Ovary (tissue), 9 donors: ENCODE results near the gene TGFB1I1. TPM values are rescaled to one million over a fixed set of nuclear protein-coding genes. Genes with fewer than 3 reads are reported as not detected.

Experiments used
- DNase-seq, 5 donors: peaks; one replicate each; pipeline ENCODE4 v3.0.0-alpha.2; 2019 to 2020
- H3K27ac ChIP-seq, 2 donors: fragments of 200-600 bp; one replicate each; pipeline versions ENCODE4 v1.5.1 to v1.8.0; 2019 to 2022
- H3K27me3 ChIP-seq: fragments of 200-600 bp; one replicate; pipeline ENCODE4 v1.8.0; 2022
- H3K36me3 ChIP-seq: fragments of 200-600 bp; sonication (generic); one replicate; pipeline ENCODE4 v1.5.1; 2019
- H3K4me1 ChIP-seq: one replicate; pipeline ENCODE4 v1.8.1; 2013; ENCODE audit warnings: mild to moderate bottlenecking, moderate library complexity; ENCODE audit not compliant: insufficient read depth
- H3K4me3 ChIP-seq: fragments of 200-600 bp; sonication (generic); one replicate; pipeline ENCODE4 v1.5.1; 2017
- H3K9me3 ChIP-seq, 2 donors: fragments of 200-600 bp in 1 of 2; sonication (generic) in 1 of 2; one replicate each; pipeline versions ENCODE4 v1.5.1 to v1.8.1; 2013 to 2019; ENCODE audit warnings: mild to moderate bottlenecking in 1 of 2, moderate library complexity in 1 of 2
- EP300 ChIP-seq: sonication (generic); formaldehyde crosslinking; IDR thresholded peaks from one replicate; pipeline ENCODE4 v1.6.1; 2017; ENCODE audit warnings: antibody characterized with exemption
- POLR2A ChIP-seq: fragments of 450-650 bp; IDR thresholded peaks from one replicate; pipeline ENCODE4 v1.6.1; 2017; ENCODE audit warnings: antibody characterized with exemption, mild to moderate bottlenecking, moderate library complexity
- WGBS, 3 donors: extraction: QIAGEN DNeasy Blood & Tissue Kit in 1 of 3; methylation state at CpG; one replicate each; pipeline versions ENCODE4 v1.1.5 to v1.1.7; 2013 to 2017; 5-methylcytosine and 5-hydroxymethylcytosine counted together
- intact Hi-C, 4 donors: fragments of 100-400 bp; cut with DNase I; formaldehyde crosslinking; loops; one replicate each; pipeline versions ENCODE4 v1.11.0 to v1.15.1; 2022 to 2023
- polyA plus RNA-seq, 2 donors: library from polyadenylated mRNA; stranded (reverse); fragments of 200-250 nt in 1 of 2; fragments of 350-450 nt in 1 of 2; fragmentation: Illumina TruSeq in 1 of 2; extraction: RNeasy Lipid Tissue Mini Kit (QIAGEN cat#74804) in 1 of 2; gene quantifications; one replicate each; pipeline ENCODE4 v1.2.3, GENCODE V29; 2013 to 2014
- total RNA-seq, 7 donors: library from RNA; depleted of rRNA in 2 of 7; stranded (reverse); fragments of >200 nt in 2 of 7; fragmentation: NEBNext Ultra II Directional in 3 of 7; extraction: Animal tissue kit (Norgen Biotek cat#: 25700) in 3 of 7; gene quantifications; one replicate each; pipeline versions ENCODE4 v1.1.0 to v1.2.4, GENCODE V29; 2016 to 2023
- TF ChIP-seq, protein P1 (sequence below), 3 donors: fragments of 450-650 bp in 2 of 3; fragments of 200-600 bp in 1 of 3; IDR thresholded peaks; one replicate each; pipeline versions ENCODE4 v1.5.1 to v1.8.0; 2016 to 2022; ENCODE audit warnings: antibody characterized with exemption in 3 of 3, mild to moderate bottlenecking in 1 of 3
- donor health status: DM: no; HTN: no; CAD: no; lungs with moderate emphysema.
- donor health status: DM: no; HTN: no; CAD: no.
- donor health status: Bipolar disorder and iron deficiency.
- donor health status: DM: yes; HTN: yes; CAD: no.
- donor health status: DM: no; HTN: no; CAD: no.
- donor health status: DM: yes; HTN: yes; CAD: no.

TGFB1I1 gene
- total and polyA plus RNA-seq, 9 donors: 38.0 to 216 (median 124) TPM

GRCh38 chr16:31451681-31452351 lies 20.1 kb upstream of the TGFB1I1 start:
- peaks cover 22% of the 10 kb centered on the region for H3K4me1 ChIP-seq
- WGBS, 3 donors: 41 to 50% (median 45%) methylated on average over 11 of the region's 11 CpGs
- DNase-seq: peak; percentile 53 to 69 (median 61)
- H3K4me3 ChIP-seq: no peak overlapping the region
- no peaks in the 10 kb centered on the region for H3K27me3 ChIP-seq
- H3K27ac ChIP-seq: peak overlapping the region in 1 of 2 donors; percentile 49
- H3K9me3 ChIP-seq: no peaks in the 10 kb centered on the region
- H3K36me3 ChIP-seq: no peaks in the 10 kb centered on the region
- TF ChIP-seq, protein P1, sequence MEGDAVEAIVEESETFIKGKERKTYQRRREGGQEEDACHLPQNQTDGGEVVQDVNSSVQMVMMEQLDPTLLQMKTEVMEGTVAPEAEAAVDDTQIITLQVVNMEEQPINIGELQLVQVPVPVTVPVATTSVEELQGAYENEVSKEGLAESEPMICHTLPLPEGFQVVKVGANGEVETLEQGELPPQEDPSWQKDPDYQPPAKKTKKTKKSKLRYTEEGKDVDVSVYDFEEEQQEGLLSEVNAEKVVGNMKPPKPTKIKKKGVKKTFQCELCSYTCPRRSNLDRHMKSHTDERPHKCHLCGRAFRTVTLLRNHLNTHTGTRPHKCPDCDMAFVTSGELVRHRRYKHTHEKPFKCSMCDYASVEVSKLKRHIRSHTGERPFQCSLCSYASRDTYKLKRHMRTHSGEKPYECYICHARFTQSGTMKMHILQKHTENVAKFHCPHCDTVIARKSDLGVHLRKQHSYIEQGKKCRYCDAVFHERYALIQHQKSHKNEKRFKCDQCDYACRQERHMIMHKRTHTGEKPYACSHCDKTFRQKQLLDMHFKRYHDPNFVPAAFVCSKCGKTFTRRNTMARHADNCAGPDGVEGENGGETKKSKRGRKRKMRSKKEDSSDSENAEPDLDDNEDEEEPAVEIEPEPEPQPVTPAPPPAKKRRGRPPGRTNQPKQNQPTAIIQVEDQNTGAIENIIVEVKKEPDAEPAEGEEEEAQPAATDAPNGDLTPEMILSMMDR (IDR thresholded peaks at IDR 0.05): peak; percentile 15 to 50 (median 36)
- TF ChIP-seq POLR2A: no peak
- no peak for TF ChIP-seq EP300
- intact Hi-C loops: loop anchor here in 1 of 4 donors (10.0 kb wide), 1 partner anchor 423 kb away; the partner anchor contains the start of gene ZNF267

DNA sequence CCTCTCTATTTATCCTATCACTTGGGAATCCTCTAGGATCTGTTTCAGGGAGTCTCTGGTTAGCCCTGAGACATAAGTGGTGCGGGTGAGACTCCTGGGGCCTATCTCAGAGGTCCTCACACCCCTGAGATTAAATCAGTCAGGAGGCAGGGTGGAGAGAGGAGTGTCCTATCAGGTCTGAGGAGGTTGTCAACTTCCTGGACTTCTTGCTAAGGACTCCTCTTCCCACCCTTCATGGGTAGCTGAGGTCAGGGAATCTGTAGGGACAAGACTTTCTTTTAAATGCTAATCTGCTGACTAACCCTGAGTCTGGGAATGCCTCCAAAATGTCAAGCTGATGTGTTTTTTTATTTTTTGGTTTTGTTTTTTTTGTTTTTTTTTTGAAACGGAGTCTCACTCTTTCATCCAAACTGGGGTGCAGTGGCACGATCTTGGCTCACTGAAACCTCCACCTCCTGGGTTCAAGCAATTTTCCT lies 19.3 kb upstream of the TGFB1I1 start:
- peak in 2 of 5 donors; percentile 28 to 36 for DNase-seq
- TF ChIP-seq POLR2A (no peak), EP300 (no peak)
- TF ChIP-seq, protein P1 (IDR thresholded peaks at IDR 0.05): no peak
- Histone ChIP-seq H3K36me3 (no peaks in the 10 kb centered on the region), H3K4me1 (peaks cover 24% of the 10 kb centered on the region), H3K4me3 (no peak overlapping the region), H3K27ac (peak overlapping the region; percentile 42 to 49), H3K27me3 (no peaks in the 10 kb centered on the region), H3K9me3 (no peaks in the 10 kb centered on the region)
- WGBS, 3 donors: 25 to 29% (median 28%) methylated on average over 3 of the region's 3 CpGs
- intact Hi-C loops: loop anchor here in 1 of 4 donors (10.0 kb wide), 1 partner anchor 422 kb away; the partner anchor contains the start of gene ZNF267

- intact Hi-C loops: loop anchor here in 1 of 4 donors (10.0 kb wide), 1 partner anchor 421 kb away; the partner anchor contains the start of gene ZNF267
- peaks cover 29% of the 10 kb centered on the region for H3K4me1 ChIP-seq
- peak overlapping the region; percentile 42 to 49 for H3K27ac ChIP-seq
- no peaks in the 10 kb centered on the region for H3K36me3 ChIP-seq
- H3K27me3 ChIP-seq: no peaks in the 10 kb centered on the region
- DNase-seq: peak; percentile 76 to 89 (median 80)
- WGBS, 3 donors: 35 to 38% (median 36%) methylated on average over 20 of the region's 20 CpGs
- TF ChIP-seq, protein P1 (IDR thresholded peaks at IDR 0.05): no peak
- no peak for TF ChIP-seq EP300
- no peak for TF ChIP-seq POLR2A
- H3K9me3 ChIP-seq: no peaks in the 10 kb centered on the region
- H3K4me3 ChIP-seq: no peak overlapping the region
Measured at GRCh38 chr16:31453255-31454204, 18.4 kb upstream of the TGFB1I1 start.

GRCh38 chr16:31455601-31456314 lies 16.2 kb upstream of the TGFB1I1 start:
- no peaks in the 10 kb centered on the region for H3K27me3 ChIP-seq
- H3K27ac ChIP-seq: no peak overlapping the region
- intact Hi-C loops: loop anchor here in 1 of 4 donors (10.0 kb wide), 1 partner anchor 419 kb away; the partner anchor contains the start of gene ZNF267
- 65 to 73% (median 67%) methylated on average over 17 of the region's 17 CpGs for whole genome bisulfite sequencing, 3 donors
- H3K4me1 ChIP-seq: peaks cover 31% of the 10 kb centered on the region
- peak in 1 of 5 donors; percentile 40 for DNase-seq
- H3K9me3 ChIP-seq: no peaks in the 10 kb centered on the region
- TF ChIP-seq EP300 (no peak), POLR2A (no peak)
- TF ChIP-seq, protein P1 (IDR thresholded peaks at IDR 0.05): no peak
- no peak overlapping the region for H3K4me3 ChIP-seq
- H3K36me3 ChIP-seq: no peaks in the 10 kb centered on the region
